IPS DF 6.9 (cell line): ENCODE data around the gene LRPPRC.

Source experiments
- DNase-seq: peaks from one replicate; pipeline ENCODE4 v3.0.0-alpha.2; 2013; ENCODE audit warnings: low read depth, low spot score
- H3K27ac ChIP-seq: one replicate; pipeline ENCODE4 v1.5.1; 2013; ENCODE audit warnings: low read length, control low read depth
- H3K27me3 ChIP-seq: 2 replicates; pipeline ENCODE4 v1.6.1; 2013; ENCODE audit warnings: mild to moderate bottlenecking, low read length; ENCODE audit not compliant: control insufficient read depth, insufficient read depth
- H3K36me3 ChIP-seq: 2 replicates; pipeline ENCODE4 v1.6.1; 2013; ENCODE audit warnings: low read length; ENCODE audit not compliant: control insufficient read depth, insufficient read depth
- H3K4me1 ChIP-seq: 2 replicates; pipeline ENCODE4 v1.6.1; 2013; ENCODE audit warnings: low read length; ENCODE audit not compliant: control insufficient read depth, insufficient read depth
- H3K4me3 ChIP-seq: 2 replicates; pipeline ENCODE4 v1.5.1; 2013; ENCODE audit warnings: mild to moderate bottlenecking, low read length
- H3K9me3 ChIP-seq: 2 replicates; pipeline ENCODE4 v1.6.1; 2013; ENCODE audit warnings: low read length, inconsistent platforms; ENCODE audit not compliant: control insufficient read depth, insufficient read depth
- WGBS: extraction: QIAGEN DNeasy Blood & Tissue Kit; methylation state at CpG from one replicate; pipeline ENCODE4 v1.1.7; 2013; ENCODE audit warnings: mixed read lengths, missing lambda C conversion rate; ENCODE audit not compliant: insufficient read length, insufficient coverage; 5-methylcytosine and 5-hydroxymethylcytosine counted together

LRPPRC gene

GRCh38 chr2:43846140-43846793 is 149.5 kb downstream of the LRPPRC start:
- Histone ChIP-seq H3K4me3 (no peak overlapping the region), H3K4me1 (no peaks in the 10 kb centered on the region), H3K27me3 (no peaks in the 10 kb centered on the region), H3K36me3 (no peaks in the 10 kb centered on the region), H3K9me3 (no peaks in the 10 kb centered on the region), H3K27ac (no peak overlapping the region)
- no CpG with 5 or more reads among the region's 5 CpGs for WGBS
- no peak for DNase-seq

GRCh38 chr2:43845181-43845580 is 150.6 kb downstream of the LRPPRC start:
- DNase-seq: no peak
- Histone ChIP-seq H3K27ac (no peak overlapping the region), H3K27me3 (no peaks in the 10 kb centered on the region), H3K36me3 (no peaks in the 10 kb centered on the region), H3K4me1 (no peaks in the 10 kb centered on the region; the same call in 1 of the 2 replicates), H3K4me3 (no peak overlapping the region), H3K9me3 (no peaks in the 10 kb centered on the region)
- no CpG with 5 or more reads among the region's 1 CpG for WGBS

DNA sequence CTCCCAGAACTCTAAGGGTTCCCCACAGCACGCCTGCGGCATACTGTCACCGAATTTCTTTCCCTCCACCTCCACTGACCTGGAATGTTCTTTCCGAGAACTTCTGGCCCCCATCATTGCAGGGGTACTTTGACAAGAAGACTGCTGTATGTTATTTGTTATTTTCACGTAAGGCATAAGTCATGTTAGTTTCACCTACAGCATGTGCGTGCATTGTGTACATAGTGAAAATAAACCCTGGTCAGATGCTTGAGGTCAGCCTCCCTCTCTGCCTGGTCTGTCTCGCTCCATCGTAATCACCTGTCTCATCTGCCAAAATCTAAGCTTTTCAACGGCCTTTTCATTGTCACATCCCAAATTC is 152.9 kb downstream of the LRPPRC start:
- Histone ChIP-seq H3K4me1 (no peaks in the 10 kb centered on the region; the same call in 1 of the 2 replicates), H3K4me3 (no peak overlapping the region), H3K9me3 (no peaks in the 10 kb centered on the region), H3K27me3 (no peaks in the 10 kb centered on the region), H3K36me3 (no peaks in the 10 kb centered on the region), H3K27ac (no peak overlapping the region)
- DNase-seq: no peak
- no CpG with 5 or more reads among the region's 9 CpGs for WGBS

GRCh38 chr2:43841949-43842865 is 153.6 kb downstream of the LRPPRC start:
- no CpG with 5 or more reads among the region's 14 CpGs for WGBS
- no peak for DNase-seq
- Histone ChIP-seq H3K4me3 (no peak overlapping the region), H3K9me3 (no peaks in the 10 kb centered on the region), H3K27ac (no peak overlapping the region), H3K27me3 (no peaks in the 10 kb centered on the region), H3K36me3 (no peaks in the 10 kb centered on the region), H3K4me1 (no peaks in the 10 kb centered on the region; the same call in 1 of the 2 replicates)

DNA sequence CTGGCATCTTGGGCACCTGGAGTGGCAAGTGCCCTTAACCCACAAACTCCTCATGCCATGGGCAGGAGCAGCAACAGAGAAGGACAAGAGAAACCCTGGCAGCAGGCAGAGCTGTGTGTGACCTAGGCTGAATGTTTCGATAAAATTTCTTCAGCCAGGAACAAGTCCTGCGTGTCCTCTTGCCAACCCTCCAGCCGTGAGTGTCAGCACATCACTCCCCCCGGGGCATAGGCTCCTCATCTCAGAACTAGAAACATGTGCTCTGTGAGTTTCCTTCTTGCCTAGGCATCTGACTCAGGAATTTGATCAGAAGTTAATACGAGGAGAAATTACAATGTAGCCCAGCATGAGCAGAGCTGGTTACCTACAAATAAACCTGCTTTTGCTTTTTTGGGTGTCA is 154.8 kb downstream of the LRPPRC start:
- H3K4me1 ChIP-seq: no peaks in the 10 kb centered on the region; the same call in 1 of the 2 replicates
- H3K4me3 ChIP-seq: no peak overlapping the region
- no peaks in the 10 kb centered on the region for H3K27me3 ChIP-seq
- H3K36me3 ChIP-seq: no peaks in the 10 kb centered on the region
- H3K9me3 ChIP-seq: no peaks in the 10 kb centered on the region
- no peak overlapping the region for H3K27ac ChIP-seq
- no CpG with 5 or more reads among the region's 5 CpGs for WGBS
- no peak for DNase-seq

- Histone ChIP-seq H3K27me3 (no peaks in the 10 kb centered on the region), H3K9me3 (no peaks in the 10 kb centered on the region), H3K4me3 (no peak overlapping the region), H3K4me1 (no peaks in the 10 kb centered on the region; the same call in 1 of the 2 replicates), H3K36me3 (no peaks in the 10 kb centered on the region), H3K27ac (no peak overlapping the region)
- no peak for DNase-seq
- WGBS: no CpG with 5 or more reads among the region's 14 CpGs
These were observed 155.8 kb downstream of the LRPPRC start for GRCh38 chr2:43839776-43840564.

DNA sequence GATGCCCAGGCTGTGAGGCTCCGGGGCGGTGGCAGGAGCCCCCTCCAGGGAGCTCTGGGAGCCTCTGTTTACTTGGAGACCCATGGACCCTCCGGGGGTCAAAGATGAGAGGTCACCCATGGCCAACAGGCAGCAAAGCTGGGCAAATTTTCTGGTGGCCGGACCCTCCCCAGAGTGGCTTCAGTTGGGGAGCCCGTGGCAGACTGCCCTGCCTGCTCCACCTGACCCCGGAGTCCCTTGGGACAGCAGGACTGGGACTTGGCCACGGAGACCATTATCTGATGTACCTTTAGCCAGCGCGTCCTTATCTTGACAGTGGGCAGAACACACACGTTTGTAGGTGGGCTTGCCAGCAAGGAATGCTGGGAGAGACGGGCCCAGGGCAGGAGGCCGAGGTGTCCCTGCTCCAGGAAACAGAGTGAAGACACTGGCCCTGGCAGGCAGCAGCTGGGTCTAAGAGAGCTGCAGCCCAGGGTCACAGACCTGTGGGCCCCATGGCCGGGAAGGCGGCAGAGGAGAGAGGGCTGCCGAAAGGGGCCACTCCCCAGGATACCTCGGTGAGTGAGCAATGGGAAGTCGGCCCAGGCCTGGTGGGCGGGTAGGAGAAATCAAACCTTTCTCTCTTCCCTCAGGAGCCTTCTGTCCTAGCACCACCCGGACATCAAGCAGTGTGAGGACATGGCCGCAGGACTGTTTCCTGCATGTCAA is 157.1 kb downstream of the LRPPRC start, which contains the start of the genes ABCG5 and ABCG8:
Gene ABCG5, minus strand, starts transcription at position 280 of the 708 bp plus-strand sequence. Its CDS starts 160 bp downstream, at position 120.
Gene ABCG8, plus strand, starts transcription at position 412 of the 708 bp plus-strand sequence. Its CDS starts 83 bp downstream, at position 495.
- no peak within 1 kb of the TSS for H3K4me3 ChIP-seq
- no peak for DNase-seq
- H3K9me3 ChIP-seq: no peaks in the 10 kb centered on the region
- H3K4me1 ChIP-seq: no peaks in the 10 kb centered on the region; the same call in 1 of the 2 replicates
- H3K27ac ChIP-seq: no peak within 1 kb of the TSS
- no CpG with 5 or more reads among the region's 20 CpGs for WGBS
- no peaks in the 10 kb centered on the region for H3K36me3 ChIP-seq
- no peaks in the 10 kb centered on the region for H3K27me3 ChIP-seq

DNA sequence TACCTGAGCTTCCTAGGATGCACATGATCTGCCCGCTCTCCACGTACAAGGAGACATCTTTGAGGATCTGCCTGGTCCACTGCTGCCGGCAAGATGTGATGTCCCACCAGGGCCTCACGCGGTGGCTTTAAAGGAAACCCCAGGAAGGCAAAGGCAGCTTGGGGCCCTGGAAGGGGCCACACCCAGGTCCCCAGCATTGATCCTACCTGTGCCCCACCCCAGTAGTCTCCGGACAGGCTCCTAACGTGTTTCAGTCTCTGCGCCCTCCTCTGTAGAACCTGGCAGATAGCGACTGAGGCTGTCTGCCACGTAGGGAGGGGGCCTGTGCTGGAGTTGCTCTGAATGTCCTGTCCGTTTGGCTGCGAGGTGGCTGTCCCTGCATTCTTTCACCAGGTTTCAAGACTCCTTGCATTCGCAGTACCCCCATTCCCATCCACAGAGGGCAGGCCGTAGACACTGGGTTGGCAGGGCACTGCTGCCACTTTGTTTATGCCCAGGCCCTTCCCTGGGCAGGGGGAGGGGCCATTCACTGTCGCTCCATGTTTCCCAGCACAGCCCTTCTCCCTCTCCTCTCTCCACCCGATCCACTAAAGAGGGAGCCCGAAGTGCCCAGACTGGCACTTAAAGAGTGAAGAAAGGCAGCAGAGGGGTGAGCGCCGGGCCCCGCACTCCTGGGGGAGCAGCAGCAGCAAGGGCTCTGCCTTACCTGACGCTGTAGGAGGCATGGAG is 157.8 kb downstream of the LRPPRC start:
- Histone ChIP-seq H3K27me3 (no peaks in the 10 kb centered on the region), H3K27ac (no peak overlapping the region), H3K4me1 (no peaks in the 10 kb centered on the region; the same call in 1 of the 2 replicates), H3K9me3 (no peaks in the 10 kb centered on the region), H3K4me3 (no peak overlapping the region), H3K36me3 (no peaks in the 10 kb centered on the region)
- DNase-seq: no peak
- WGBS: no CpG with 5 or more reads among the region's 21 CpGs

GRCh38 chr2:43837033-43837432 is 158.8 kb downstream of the LRPPRC start:
- no peaks in the 10 kb centered on the region; the same call in 1 of the 2 replicates for H3K27me3 ChIP-seq
- no peaks in the 10 kb centered on the region; the same call in 1 of the 2 replicates for H3K4me1 ChIP-seq
- no peak overlapping the region for H3K4me3 ChIP-seq
- no peak overlapping the region for H3K27ac ChIP-seq
- WGBS: no CpG with 5 or more reads among the region's 4 CpGs
- H3K9me3 ChIP-seq: no peaks in the 10 kb centered on the region
- H3K36me3 ChIP-seq: no peaks in the 10 kb centered on the region
- DNase-seq: no peak
